Endometrium (tissue), 2 donors: ENCODE data around the gene PAEP.
"Not testable (repeated sequence)": the region's sequence is repeated elsewhere in the genome, so short reads cannot be mapped to it uniquely, and the experiment has no call there.

Experiments used
- FAIRE-seq: peaks from 2 replicates; lab custom pipeline; 2012; peaks lifted over from hg19 to GRCh38; lab: Jason Lieb, UNC
- donor health status: control.
- donor health status: control.

PAEP gene

GRCh38 chr9:135526089-135526729 is 35.3 kb upstream of the PAEP start:
- no peak for FAIRE-seq

- no peak for FAIRE-seq
Observed at GRCh38 chr9:135526730-135527571, 34.6 kb upstream of the PAEP start.

- not testable (repeated sequence) for FAIRE-seq
Observed at GRCh38 chr9:135528842-135529435, 32.6 kb upstream of the PAEP start.

- FAIRE-seq = no peak
Observed at GRCh38 chr9:135530146-135530545, 31.4 kb upstream of the PAEP start.

GRCh38 chr9:135531096-135531495 is 30.5 kb upstream of the PAEP start:
- no peak for FAIRE-seq

- no peak for FAIRE-seq
Observed at GRCh38 chr9:135533113-135533512, 28.4 kb upstream of the PAEP start.

- FAIRE-seq = no peak
Observed at GRCh38 chr9:135533674-135534073, 27.9 kb upstream of the PAEP start.

GRCh38 chr9:135534192-135534711 is 27.3 kb upstream of the PAEP start:
- not testable (repeated sequence) for FAIRE-seq

GRCh38 chr9:135534826-135535225 is 26.7 kb upstream of the PAEP start:
- FAIRE-seq = not testable (repeated sequence)

- FAIRE-seq = not testable (repeated sequence)
Observed at GRCh38 chr9:135535631-135536030, 25.9 kb upstream of the PAEP start.

- FAIRE-seq = no peak
Observed at GRCh38 chr9:135536216-135536615, 25.3 kb upstream of the PAEP start.

- not testable (repeated sequence) for FAIRE-seq
Observed at GRCh38 chr9:135543262-135543894, 18.2 kb upstream of the PAEP start.

- FAIRE-seq = no peak
Observed at GRCh38 chr9:135544981-135545635, 16.4 kb upstream of the PAEP start.

GRCh38 chr9:135545646-135546176 is 15.8 kb upstream of the PAEP start, which contains the start of gene OBP2A:
Gene OBP2A, plus strand, starts transcription at chr9:135546126. Its CDS starts 55 bp downstream, at chr9:135546181.
- not testable (repeated sequence) for FAIRE-seq

GRCh38 chr9:135546792-135547617 is 14.6 kb upstream of the PAEP start:
- FAIRE-seq = not testable (repeated sequence)

- no peak for FAIRE-seq
Observed at GRCh38 chr9:135547756-135548736, 13.5 kb upstream of the PAEP start.

- not testable (repeated sequence) for FAIRE-seq
Observed at GRCh38 chr9:135549478-135550343, 11.8 kb upstream of the PAEP start.

- no peak for FAIRE-seq
Observed at GRCh38 chr9:135550344-135550918, 11.1 kb upstream of the PAEP start.
